Measurements from ENCODE around the gene KY.

DNA sequence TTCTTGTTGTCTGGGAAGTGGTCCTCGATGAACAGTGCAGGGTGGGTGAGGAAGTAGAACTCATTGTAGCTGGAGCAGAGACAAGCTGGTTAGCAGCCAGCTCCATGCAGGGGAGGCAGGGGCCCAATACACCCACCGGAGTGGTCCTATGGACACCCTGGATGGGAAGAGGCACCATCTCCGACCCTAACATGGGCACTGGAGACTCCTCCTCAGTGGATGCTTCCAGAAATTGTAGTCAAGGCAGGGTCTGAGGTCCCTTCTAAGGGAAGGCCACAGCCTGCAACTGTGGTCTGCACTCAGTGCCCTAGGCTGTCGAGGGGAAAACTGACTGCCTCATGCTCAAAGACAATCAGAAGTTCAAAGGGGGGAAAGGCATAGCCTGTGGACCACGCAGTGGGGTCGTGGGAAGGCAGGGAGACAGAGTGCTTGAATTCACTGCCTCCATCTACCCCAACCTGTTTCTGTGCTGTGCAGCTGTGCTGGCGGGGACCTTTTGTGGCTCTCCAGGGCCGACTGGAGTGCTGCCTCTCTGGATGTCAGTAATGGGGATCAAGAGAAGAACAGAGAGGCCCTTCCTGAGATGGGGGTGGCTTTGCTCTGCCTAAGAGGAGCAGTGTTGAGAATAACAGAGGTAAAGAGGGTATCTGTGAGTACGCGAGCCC lies 41.9 kb downstream of the KY start:
- TF ChIP-seq EZH2 (optimal IDR thresholded peaks at IDR 0.05; ENCODE audit: low read depth, low read length) = no peak
- TF ChIP-seq, protein P1, sequence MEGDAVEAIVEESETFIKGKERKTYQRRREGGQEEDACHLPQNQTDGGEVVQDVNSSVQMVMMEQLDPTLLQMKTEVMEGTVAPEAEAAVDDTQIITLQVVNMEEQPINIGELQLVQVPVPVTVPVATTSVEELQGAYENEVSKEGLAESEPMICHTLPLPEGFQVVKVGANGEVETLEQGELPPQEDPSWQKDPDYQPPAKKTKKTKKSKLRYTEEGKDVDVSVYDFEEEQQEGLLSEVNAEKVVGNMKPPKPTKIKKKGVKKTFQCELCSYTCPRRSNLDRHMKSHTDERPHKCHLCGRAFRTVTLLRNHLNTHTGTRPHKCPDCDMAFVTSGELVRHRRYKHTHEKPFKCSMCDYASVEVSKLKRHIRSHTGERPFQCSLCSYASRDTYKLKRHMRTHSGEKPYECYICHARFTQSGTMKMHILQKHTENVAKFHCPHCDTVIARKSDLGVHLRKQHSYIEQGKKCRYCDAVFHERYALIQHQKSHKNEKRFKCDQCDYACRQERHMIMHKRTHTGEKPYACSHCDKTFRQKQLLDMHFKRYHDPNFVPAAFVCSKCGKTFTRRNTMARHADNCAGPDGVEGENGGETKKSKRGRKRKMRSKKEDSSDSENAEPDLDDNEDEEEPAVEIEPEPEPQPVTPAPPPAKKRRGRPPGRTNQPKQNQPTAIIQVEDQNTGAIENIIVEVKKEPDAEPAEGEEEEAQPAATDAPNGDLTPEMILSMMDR (IDR thresholded peaks at IDR 0.05; ENCODE audit: low read length) = no peak
